OCI-LY7 (cell line): ENCODE measurements around the gene CACNA1I. TPM values are rescaled to one million over a fixed set of nuclear protein-coding genes. Genes with fewer than 3 reads are reported as not detected.

Experiments
- BruUV-seq: library from RNA; stranded (reverse); fragments of 400-500 nt; replicated peaks from 2 replicates; lab custom pipeline; 2021; lab: Mats Ljungman, UMichigan
- CTCF ChIA-PET: fragments of 300-600 bp; sonication (Branson Sonifier 250); formaldehyde crosslinking; loops from one replicate; lab custom pipeline; 2022; ENCODE audit warnings: antibody characterized with exemption; ENCODE audit not compliant: unreplicated experiment; lab: Charles Lee
- POLR2A ChIA-PET: fragments of 300-600 bp; sonication (Branson Sonifier 250); formaldehyde crosslinking; loops from one replicate; lab custom pipeline; 2022; ENCODE audit warnings: antibody characterized with exemption; lab: Charles Lee
- DNase-seq: peaks from one replicate; pipeline ENCODE4 v3.0.0-alpha.2; 2015; ENCODE audit warnings: low spot score
- H2AFZ ChIP-seq: fragments of 200-600 bp; sonication (generic), shearing (Covaris generic); 2 replicates; pipeline ENCODE4 v1.6.1; 2014; ENCODE audit warnings: mild to moderate bottlenecking, antibody characterized with exemption, low read length, moderate library complexity
- H3K27ac ChIP-seq: fragments of 200-600 bp; sonication (generic); 2 replicates; pipeline ENCODE4 v1.5.1; 2014; ENCODE audit warnings: mixed run types, low read depth, mild to moderate bottlenecking, moderate library complexity, low read length, inconsistent platforms; ENCODE audit not compliant: poor library complexity, severe bottlenecking
- H3K36me3 ChIP-seq: fragments of 200-600 bp; sonication (generic); 2 replicates; pipeline ENCODE4 v1.6.1; 2014; ENCODE audit warnings: mild to moderate bottlenecking, antibody characterized with exemption, low read length, moderate library complexity, mixed read lengths; ENCODE audit not compliant: insufficient read depth
- H3K4me1 ChIP-seq: fragments of 200-600 bp; sonication (generic); 2 replicates; pipeline ENCODE4 v1.5.1; 2014; ENCODE audit warnings: mild to moderate bottlenecking, low read length; ENCODE audit not compliant: insufficient read depth, poor library complexity, severe bottlenecking
- H3K4me2 ChIP-seq: fragments of 200-600 bp; sonication (generic); 2 replicates; pipeline ENCODE4 v1.6.1; 2014; ENCODE audit warnings: mild to moderate bottlenecking, low read length
- H3K4me3 ChIP-seq: fragments of 200-600 bp; sonication (generic); 2 replicates; pipeline ENCODE4 v1.5.1; 2014; ENCODE audit warnings: mild to moderate bottlenecking, low read depth, low read length; ENCODE audit not compliant: poor library complexity, severe bottlenecking
- H3K79me2 ChIP-seq: fragments of 200-600 bp; sonication (generic); 2 replicates; pipeline ENCODE4 v1.6.1; 2016; ENCODE audit warnings: low read depth, mild to moderate bottlenecking, low read length, moderate library complexity, mixed read lengths; ENCODE audit not compliant: insufficient read depth
- H3K9me2 ChIP-seq: fragments of 200-600 bp; sonication (generic); 2 replicates; pipeline ENCODE4 v1.6.1; 2016; ENCODE audit warnings: mild to moderate bottlenecking, low read length, mixed read lengths; ENCODE audit not compliant: insufficient read depth
- H3K9me3 ChIP-seq: fragments of 200-600 bp; sonication (generic); 2 replicates; pipeline ENCODE4 v1.6.1; 2014; ENCODE audit warnings: mild to moderate bottlenecking, mixed run types, low read length, mixed read lengths
- H4K20me1 ChIP-seq: fragments of 200-600 bp; sonication (generic); 2 replicates; pipeline ENCODE4 v1.6.1; 2014; ENCODE audit warnings: mild to moderate bottlenecking, antibody characterized with exemption, low read length, moderate library complexity, mixed read lengths; ENCODE audit not compliant: insufficient read depth
- CTCF ChIP-seq: fragments of 200-600 bp; sonication (generic); conservative IDR thresholded peaks from 2 replicates; pipeline ENCODE4 v1.5.1; 2014; ENCODE audit warnings: mild to moderate bottlenecking, antibody characterized with exemption, low read length, moderate library complexity, mixed read lengths
- EZH2phosphoT487 ChIP-seq: fragments of 200-600 bp; sonication (generic); IDR thresholded peaks from 2 replicates; pipeline ENCODE4 v1.6.1; 2018; ENCODE audit warnings: low read depth, borderline replicate concordance, mild to moderate bottlenecking, mixed run types, antibody characterized with exemption, low read length, moderate library complexity, mixed read lengths
- intact Hi-C: fragments of 100-400 bp; cut with micrococcal nuclease; formaldehyde crosslinking; loops from one replicate; pipeline ENCODE4 v1.10.0; 2022; ENCODE audit not compliant: unreplicated experiment
- total RNA-seq, 2 experiments: library from RNA; depleted of rRNA in 1 of 2; stranded (reverse); fragments of >200 nt in 1 of 2; shearing (Covaris generic) in 1 of 2; gene quantifications; 2 replicates each; pipeline ENCODE4 v1.2.3, GENCODE V29; 2014 to 2022

CACNA1I gene
- total RNA-seq, 2 experiments from 2014 or later: 0.03 TPM; not detected in 1

DNA sequence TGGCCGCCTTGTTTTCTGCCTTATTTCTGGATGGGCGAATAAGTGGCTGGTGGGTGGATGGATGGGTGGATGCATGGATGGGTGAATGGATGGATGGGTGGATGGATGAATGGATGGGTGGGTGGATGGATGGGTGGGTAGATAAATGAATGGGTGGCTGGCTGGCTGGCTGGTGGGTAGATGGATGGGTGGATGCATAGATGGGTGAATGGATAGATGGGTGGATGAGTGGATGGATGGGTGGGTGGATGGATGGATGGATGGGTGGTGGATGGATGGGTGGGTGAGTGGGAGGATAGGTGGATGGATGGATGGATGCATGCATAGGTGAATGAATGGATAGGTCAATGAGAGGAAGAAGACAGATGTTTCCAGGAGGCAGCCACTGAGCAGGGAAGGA lies 98.9 kb downstream of the CACNA1I start:
- Histone ChIP-seq H3K4me3 (no peak overlapping the region), H3K9me3 (peaks cover 11% of the 10 kb centered on the region), H4K20me1 (no peaks in the 10 kb centered on the region), H3K79me2 (no peaks in the 10 kb centered on the region), H3K9me2 (no peaks in the 10 kb centered on the region), H3K4me2 (no peak overlapping the region), H3K4me1 (no peaks in the 10 kb centered on the region), H3K36me3 (no peaks in the 10 kb centered on the region), H3K27ac (no peak overlapping the region), H2AFZ (no peak overlapping the region)
- no TSS peak for BruUV-seq
- ChIA-PET POLR2A (no interaction called here), CTCF (no interaction called here)
- TF ChIP-seq CTCF: no peak
- TF ChIP-seq EZH2phosphoT487: no peak
- intact Hi-C loops: no loop called here
- no peak for DNase-seq

- H3K79me2 ChIP-seq: no peaks in the 10 kb centered on the region
- peaks cover 11% of the 10 kb centered on the region for H3K9me3 ChIP-seq
- no peaks in the 10 kb centered on the region for H3K36me3 ChIP-seq
- no peak overlapping the region for H3K4me2 ChIP-seq
- CTCF ChIA-PET: no interaction called here
- no peak for DNase-seq
- H2AFZ ChIP-seq: no peak overlapping the region
- TF ChIP-seq EZH2phosphoT487: no peak
- no peak for TF ChIP-seq CTCF
- H3K27ac ChIP-seq: no peak overlapping the region
- no peaks in the 10 kb centered on the region for H3K4me1 ChIP-seq
- intact Hi-C loops: no loop called here
- H3K9me2 ChIP-seq: no peaks in the 10 kb centered on the region
- no peak overlapping the region for H3K4me3 ChIP-seq
- POLR2A ChIA-PET: no interaction called here
- BruUV-seq: no TSS peak
- H4K20me1 ChIP-seq: no peaks in the 10 kb centered on the region
Observed at GRCh38 chr22:39671936-39672335, 101.4 kb downstream of the CACNA1I start.

- TF ChIP-seq CTCF (no peak), EZH2phosphoT487 (no peak)
- no peak overlapping the region for H3K27ac ChIP-seq
- ChIA-PET CTCF (no interaction called here), POLR2A (no interaction called here)
- intact Hi-C loops: no loop called here
- BruUV-seq: no TSS peak
- H3K9me2 ChIP-seq: no peaks in the 10 kb centered on the region
- no peaks in the 10 kb centered on the region for H3K36me3 ChIP-seq
- H3K4me2 ChIP-seq: no peak overlapping the region
- H3K9me3 ChIP-seq: peaks cover 11% of the 10 kb centered on the region
- no peaks in the 10 kb centered on the region for H4K20me1 ChIP-seq
- no peaks in the 10 kb centered on the region for H3K79me2 ChIP-seq
- H3K4me3 ChIP-seq: no peak overlapping the region
- no peak overlapping the region for H2AFZ ChIP-seq
- H3K4me1 ChIP-seq: no peaks in the 10 kb centered on the region
- DNase-seq: no peak
Observed at GRCh38 chr22:39674536-39674935, 104.0 kb downstream of the CACNA1I start.
